ENCODE data around the gene ATP2A2.

The ATP2A2 gene

DNA sequence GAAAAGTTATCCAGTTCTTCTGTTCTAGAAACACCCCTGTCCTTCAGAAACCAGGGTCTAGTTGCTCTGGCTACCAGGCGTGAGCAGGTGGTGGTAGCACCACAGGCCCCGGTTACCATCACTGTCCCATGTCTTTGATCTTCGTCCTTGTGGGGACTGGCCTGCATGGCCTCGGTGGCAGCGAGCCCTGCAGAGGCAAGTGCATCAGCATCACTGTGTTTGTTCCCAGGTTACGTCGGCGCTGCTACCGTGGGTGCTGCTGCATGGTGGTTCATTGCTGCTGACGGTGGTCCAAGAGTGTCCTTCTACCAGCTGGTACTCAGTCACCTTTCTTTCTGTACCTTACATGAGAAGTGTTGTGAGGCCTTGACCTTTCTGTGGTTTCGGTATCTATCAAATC, 63.6 kb downstream of the ATP2A2 start:
- TF ChIP-seq, protein P1, sequence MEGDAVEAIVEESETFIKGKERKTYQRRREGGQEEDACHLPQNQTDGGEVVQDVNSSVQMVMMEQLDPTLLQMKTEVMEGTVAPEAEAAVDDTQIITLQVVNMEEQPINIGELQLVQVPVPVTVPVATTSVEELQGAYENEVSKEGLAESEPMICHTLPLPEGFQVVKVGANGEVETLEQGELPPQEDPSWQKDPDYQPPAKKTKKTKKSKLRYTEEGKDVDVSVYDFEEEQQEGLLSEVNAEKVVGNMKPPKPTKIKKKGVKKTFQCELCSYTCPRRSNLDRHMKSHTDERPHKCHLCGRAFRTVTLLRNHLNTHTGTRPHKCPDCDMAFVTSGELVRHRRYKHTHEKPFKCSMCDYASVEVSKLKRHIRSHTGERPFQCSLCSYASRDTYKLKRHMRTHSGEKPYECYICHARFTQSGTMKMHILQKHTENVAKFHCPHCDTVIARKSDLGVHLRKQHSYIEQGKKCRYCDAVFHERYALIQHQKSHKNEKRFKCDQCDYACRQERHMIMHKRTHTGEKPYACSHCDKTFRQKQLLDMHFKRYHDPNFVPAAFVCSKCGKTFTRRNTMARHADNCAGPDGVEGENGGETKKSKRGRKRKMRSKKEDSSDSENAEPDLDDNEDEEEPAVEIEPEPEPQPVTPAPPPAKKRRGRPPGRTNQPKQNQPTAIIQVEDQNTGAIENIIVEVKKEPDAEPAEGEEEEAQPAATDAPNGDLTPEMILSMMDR (IDR thresholded peaks at IDR 0.05; ENCODE audit: insufficient read depth, low read length, missing control alignments), result no peak
- DNase-seq (ENCODE audit: low read depth, low spot score), result no peak
- H3K4me3 ChIP-seq (ENCODE audit: low read depth, low read length), result no peak overlapping the region
- ChIA-PET CTCF (no interaction called here), POLR2A (no interaction called here)

DNA sequence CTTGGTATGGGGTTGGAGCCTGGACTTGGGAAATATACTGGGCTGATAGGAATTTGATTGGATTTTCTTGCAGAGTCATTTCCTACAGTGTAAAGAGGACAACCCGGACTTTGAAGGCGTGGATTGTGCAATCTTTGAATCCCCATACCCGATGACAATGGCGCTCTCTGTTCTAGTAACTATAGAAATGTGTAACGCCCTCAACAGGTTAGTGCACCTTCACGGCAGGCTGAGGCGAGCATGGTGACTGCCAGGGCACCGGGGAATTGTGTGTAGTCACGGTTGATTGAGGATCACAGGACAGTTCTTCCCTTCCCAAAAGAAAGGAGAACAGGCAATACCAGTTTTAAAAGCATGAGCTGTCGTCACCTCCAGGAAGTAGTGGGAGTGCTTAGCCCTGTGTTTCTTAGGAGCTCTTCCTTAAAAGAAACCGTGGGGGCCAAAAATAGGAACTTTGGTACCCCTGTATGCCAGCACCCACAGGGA, 64.2 kb downstream of the ATP2A2 start:
- CTCF ChIA-PET, result interaction anchor here (0.7 kb wide), 1 partner anchor 9 kb away, joined by 3 read pairs; no protein-coding TSS in a partner anchor
- TF ChIP-seq, protein P1 (IDR thresholded peaks at IDR 0.05; ENCODE audit: insufficient read depth, low read length, missing control alignments), result no peak
- no peak for DNase-seq (ENCODE audit: low read depth, low spot score)
- no peak overlapping the region for H3K4me3 ChIP-seq (ENCODE audit: low read depth, low read length)
- POLR2A ChIA-PET, result no interaction called here

DNA sequence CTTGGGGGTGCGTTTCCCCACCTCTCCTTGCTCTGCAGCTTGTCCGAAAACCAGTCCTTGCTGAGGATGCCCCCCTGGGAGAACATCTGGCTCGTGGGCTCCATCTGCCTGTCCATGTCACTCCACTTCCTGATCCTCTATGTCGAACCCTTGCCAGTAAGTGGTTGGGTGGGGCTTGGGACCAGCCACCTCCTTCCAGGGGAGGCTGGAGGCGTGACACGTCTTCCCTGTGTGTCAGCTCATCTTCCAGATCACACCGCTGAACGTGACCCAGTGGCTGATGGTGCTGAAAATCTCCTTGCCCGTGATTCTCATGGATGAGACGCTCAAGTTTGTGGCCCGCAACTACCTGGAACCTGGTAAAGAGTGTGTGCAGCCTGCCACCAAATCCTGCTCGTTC, 64.9 kb downstream of the ATP2A2 start:
- H3K4me3 ChIP-seq (ENCODE audit: low read depth, low read length), result no peak overlapping the region
- ChIA-PET POLR2A (no interaction called here), CTCF (interaction anchor here (0.7 kb wide), 1 partner anchor 8 kb away, joined by 3 read pairs; no protein-coding TSS in a partner anchor)
- DNase-seq (ENCODE audit: low read depth, low spot score), result no peak
- TF ChIP-seq, protein P1 (IDR thresholded peaks at IDR 0.05; ENCODE audit: insufficient read depth, low read length, missing control alignments), result no peak

DNA sequence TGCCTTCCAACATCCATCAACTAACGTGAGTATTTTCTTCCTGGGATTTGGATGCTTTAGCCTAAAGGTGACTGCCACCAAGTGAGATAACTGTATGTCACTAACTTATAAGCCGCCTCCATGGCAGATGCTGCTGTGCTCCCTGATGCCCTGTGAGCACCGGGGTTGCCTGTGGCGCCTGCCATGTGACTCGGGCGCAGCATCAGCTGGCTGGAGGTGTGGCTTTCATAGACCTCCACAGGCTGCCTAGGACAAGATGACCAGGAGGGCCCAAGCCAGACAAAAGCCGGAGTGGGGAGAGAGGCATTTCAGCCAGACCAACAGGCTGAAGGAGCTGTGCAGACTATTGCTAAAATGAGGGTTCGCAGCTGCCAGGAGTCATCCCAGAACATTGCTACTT, 66.7 kb downstream of the ATP2A2 start:
- TF ChIP-seq, protein P1 (IDR thresholded peaks at IDR 0.05; ENCODE audit: insufficient read depth, low read length, missing control alignments), result no peak
- POLR2A ChIA-PET, result no interaction called here
- CTCF ChIA-PET, result no interaction called here

DNA sequence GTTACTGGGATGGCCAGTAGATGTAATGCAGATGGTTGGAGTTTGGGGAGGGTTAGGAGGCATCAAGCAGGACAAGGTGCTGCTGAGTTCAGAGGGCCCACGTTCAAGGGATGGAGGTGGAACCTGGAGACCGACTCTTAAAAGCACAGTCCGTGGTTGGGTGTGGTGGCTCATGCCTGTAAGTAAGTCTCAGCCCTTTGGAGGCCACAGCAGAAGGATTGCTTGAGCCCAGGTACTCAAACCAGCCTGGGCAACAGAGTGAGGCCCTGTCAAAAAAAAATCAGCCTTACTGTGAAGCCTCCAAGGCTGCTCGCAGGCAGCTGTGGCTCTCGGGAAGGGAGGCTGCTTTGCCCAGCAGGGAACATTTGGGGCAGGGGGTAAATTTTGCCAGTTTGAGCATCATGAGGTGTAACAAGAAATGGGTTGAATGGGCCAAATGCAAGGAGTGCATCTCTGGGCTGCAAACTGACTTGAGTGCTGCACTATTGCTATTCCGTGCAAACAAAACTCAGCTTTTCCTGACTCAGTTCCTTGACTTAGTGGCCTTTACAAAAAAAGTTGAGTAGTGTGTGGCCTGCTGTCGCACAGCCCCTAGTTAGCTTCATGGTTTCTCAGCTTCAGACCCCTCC, 67.5 kb downstream of the ATP2A2 start:
- CTCF ChIA-PET, result interaction anchor here (1.3 to 1.6 kb wide), 2 partner anchors 10 to 11 kb away, joined by 3 to 4 read pairs; no protein-coding TSS in a partner anchor
- DNase-seq (ENCODE audit: low read depth, low spot score), result no peak
- no peak overlapping the region for H3K4me3 ChIP-seq (ENCODE audit: low read depth, low read length)
- POLR2A ChIA-PET, result no interaction called here
- TF ChIP-seq, protein P1 (IDR thresholded peaks at IDR 0.05; ENCODE audit: insufficient read depth, low read length, missing control alignments), result no peak

More for the DNA sequence above, 66.7 kb downstream of the ATP2A2 start:
- no peak overlapping the region for H3K4me3 ChIP-seq (ENCODE audit: low read depth, low read length)
- no peak for DNase-seq (ENCODE audit: low read depth, low spot score)

DNA sequence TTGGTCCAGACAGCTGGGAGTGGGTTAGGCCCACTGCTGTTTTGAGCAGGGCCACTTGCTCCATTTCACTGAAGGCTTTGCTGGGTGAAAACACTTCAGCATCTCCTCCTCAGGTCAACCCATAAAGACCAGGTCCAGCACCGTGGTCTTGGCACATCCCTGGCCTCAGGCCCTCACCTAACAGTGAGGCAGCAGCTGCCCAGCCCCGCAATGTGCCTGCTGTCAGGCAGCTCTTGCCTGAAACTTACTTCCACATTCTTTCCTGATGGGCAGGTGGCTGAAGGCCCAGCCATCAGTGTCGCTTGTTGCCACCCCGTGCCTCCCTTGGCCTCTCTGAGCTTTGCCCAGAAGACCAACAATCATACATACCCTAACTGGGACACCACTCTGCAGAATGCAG, 68.0 kb downstream of the ATP2A2 start:
- no peak overlapping the region for H3K4me3 ChIP-seq (ENCODE audit: low read depth, low read length)
- POLR2A ChIA-PET, result no interaction called here

More for the DNA sequence above, 68.0 kb downstream of the ATP2A2 start:
- TF ChIP-seq, protein P1 (IDR thresholded peaks at IDR 0.05; ENCODE audit: insufficient read depth, low read length, missing control alignments), result no peak
- CTCF ChIA-PET, result interaction anchor here (1.3 to 1.6 kb wide), 2 partner anchors 9 to 11 kb away, joined by 3 to 4 read pairs; no protein-coding TSS in a partner anchor
- DNase-seq (ENCODE audit: low read depth, low spot score), result no peak

Measured in AG04449 (cell line).